Stimulated activated CD4-positive, alpha-beta T cell treated with anti-CD3 and anti-CD28 coated beads, Interleukin-1b, Interleukin-23, amount 100 ng/mL, for 24 hours (primary cell): ENCODE data around the gene EVI5.

Experiments used
- DNase-seq, 4 experiments: peaks; one replicate each; pipeline ENCODE4 v3.0.0-alpha.2; 2020; ENCODE audit warnings: low read depth in 4 of 4, low spot score in 1 of 4

The EVI5 gene

GRCh38 chr1:92784639-92785500, at the start of gene EVI5:
Gene EVI5, minus strand, starts transcription at chr1:92785108. Its CDS starts 48,562 bp downstream, at chr1:92736546.
- peak; percentile 26 to 60 (median 48) for DNase-seq

- DNase-seq: no peak
Observed at GRCh38 chr1:92834617-92835016, 49.7 kb upstream of the EVI5 start.

GRCh38 chr1:92833840-92834239, 48.9 kb upstream of the EVI5 start:
- no peak for DNase-seq

- no peak for DNase-seq
Observed at GRCh38 chr1:92832537-92833114, 47.7 kb upstream of the EVI5 start.

GRCh38 chr1:92831762-92832536, 47.0 kb upstream of the EVI5 start, which contains the start of gene RPL5:
Gene RPL5, plus strand, starts transcription at chr1:92832040. Its CDS starts 75 bp downstream, at chr1:92832115.
- DNase-seq: peak; percentile 93 to 96 (median 94)

GRCh38 chr1:92831368-92831761, 46.5 kb upstream of the EVI5 start:
- DNase-seq: no peak

- DNase-seq: no peak
Observed at GRCh38 chr1:92826792-92827191, 41.9 kb upstream of the EVI5 start.

- no peak for DNase-seq
Observed at GRCh38 chr1:92822879-92823278, 38.0 kb upstream of the EVI5 start.

- no peak for DNase-seq
Observed at GRCh38 chr1:92820551-92820950, 35.6 kb upstream of the EVI5 start.

- DNase-seq: no peak
Observed at GRCh38 chr1:92820024-92820423, 35.1 kb upstream of the EVI5 start.

GRCh38 chr1:92817986-92818764, 33.3 kb upstream of the EVI5 start:
- DNase-seq: no peak

GRCh38 chr1:92817137-92817697, 32.3 kb upstream of the EVI5 start:
- no peak for DNase-seq

GRCh38 chr1:92816732-92817131, 31.8 kb upstream of the EVI5 start:
- no peak for DNase-seq

- DNase-seq: no peak
Observed at GRCh38 chr1:92808381-92808780, 23.5 kb upstream of the EVI5 start.

- no peak for DNase-seq
Observed at GRCh38 chr1:92805216-92805615, 20.3 kb upstream of the EVI5 start.

- no peak for DNase-seq
Observed at GRCh38 chr1:92804721-92805201, 19.9 kb upstream of the EVI5 start.

- no peak for DNase-seq
Observed at GRCh38 chr1:92803140-92803887, 18.4 kb upstream of the EVI5 start.

- no peak for DNase-seq
Observed at GRCh38 chr1:92797961-92798360, 13.1 kb upstream of the EVI5 start.

GRCh38 chr1:92797297-92797696, 12.4 kb upstream of the EVI5 start:
- no peak for DNase-seq

- no peak for DNase-seq
Observed at GRCh38 chr1:92795166-92795565, 10.3 kb upstream of the EVI5 start.
